Renal cortical epithelial cell (primary cell): Measurements from ENCODE around the gene RTCB. TPM values are rescaled to one million over a fixed set of nuclear protein-coding genes. Genes with fewer than 3 reads are reported as not detected.
"Not testable (repeated sequence)": the region's sequence is repeated elsewhere in the genome, so short reads cannot be mapped to it uniquely, and the experiment has no call there.

Experiments
- DNase-seq: peaks from one replicate; pipeline ENCODE4 v3.0.0-alpha.2; 2011; ENCODE audit warnings: low read depth
- total RNA-seq: library from RNA; depleted of rRNA; stranded (reverse); fragments of >200 nt; gene quantifications from 2 replicates; pipeline ENCODE4 v1.2.3, GENCODE V29; 2014

The RTCB gene
- total RNA-seq, 1 donor from 2014 or later = 126 TPM

- DNase-seq = no peak
Observed at GRCh38 chr22:32389685-32390084, 22.4 kb downstream of the RTCB start.

GRCh38 chr22:32385681-32386080 lies 26.4 kb downstream of the RTCB start:
- DNase-seq = no peak

- DNase-seq = no peak
Observed at GRCh38 chr22:32380991-32381390, 31.1 kb downstream of the RTCB start.

GRCh38 chr22:32378707-32379272 lies 33.3 kb downstream of the RTCB start:
- DNase-seq = peak; percentile 27

GRCh38 chr22:32376681-32377080 lies 35.4 kb downstream of the RTCB start:
- no peak for DNase-seq

- DNase-seq = no peak
Observed at GRCh38 chr22:32375678-32376450, 36.2 kb downstream of the RTCB start.

- no peak for DNase-seq
Observed at GRCh38 chr22:32364210-32364609, 47.8 kb downstream of the RTCB start.

GRCh38 chr22:32361257-32361656 lies 50.8 kb downstream of the RTCB start:
- no peak for DNase-seq

- DNase-seq = not testable (repeated sequence)
Observed at GRCh38 chr22:32360096-32360495, 52.0 kb downstream of the RTCB start.

- peak; percentile 11 for DNase-seq
Observed at GRCh38 chr22:32357567-32357966, 54.5 kb downstream of the RTCB start, which contains the start of gene RFPL3. RFPL3 (plus strand) TSS chr22:32357867; CDS start chr22:32358072, 205 bp downstream.

GRCh38 chr22:32355760-32356159 lies 56.3 kb downstream of the RTCB start:
- peak; percentile 38 for DNase-seq

GRCh38 chr22:32354360-32355351 lies 57.4 kb downstream of the RTCB start:
- peak; percentile 54 for DNase-seq

GRCh38 chr22:32353840-32354239 lies 58.2 kb downstream of the RTCB start:
- no peak for DNase-seq

GRCh38 chr22:32353292-32353691 lies 58.8 kb downstream of the RTCB start:
- DNase-seq = no peak

- no peak for DNase-seq
Observed at GRCh38 chr22:32352681-32353080, 59.4 kb downstream of the RTCB start.

GRCh38 chr22:32351875-32352274 lies 60.2 kb downstream of the RTCB start:
- DNase-seq = not testable (repeated sequence)

GRCh38 chr22:32348031-32348611 lies 63.9 kb downstream of the RTCB start:
- DNase-seq = no peak

- no peak for DNase-seq
Observed at GRCh38 chr22:32343941-32344340, 68.1 kb downstream of the RTCB start.

GRCh38 chr22:32342977-32343376 lies 69.1 kb downstream of the RTCB start:
- no peak for DNase-seq

GRCh38 chr22:32341122-32341740 lies 70.8 kb downstream of the RTCB start:
- DNase-seq = peak; percentile 75

- no peak for DNase-seq
Observed at GRCh38 chr22:32340411-32340810, 71.6 kb downstream of the RTCB start.
